Suprapubic skin (tissue), 4 donors: ENCODE data around the gene ESM1.

Experiments used
- EP300 ChIP-seq: sonication (generic); formaldehyde crosslinking; IDR thresholded peaks from one replicate; pipeline ENCODE4 v1.6.1; 2017; ENCODE audit warnings: antibody characterized with exemption
- POLR2A ChIP-seq, 2 donors: fragments of 450-650 bp; IDR thresholded peaks; one replicate each; pipeline ENCODE4 v1.6.1; 2017; ENCODE audit warnings: antibody characterized with exemption in 2 of 2, mild to moderate bottlenecking in 2 of 2, moderate library complexity in 2 of 2
- POLR2AphosphoS5 ChIP-seq, 3 donors: sonication (generic); formaldehyde crosslinking; IDR thresholded peaks; one replicate each; pipeline ENCODE4 v1.6.1; 2017; ENCODE audit warnings: antibody characterized with exemption in 3 of 3
- TF ChIP-seq, protein P1 (sequence below), 2 donors: fragments of 200-600 bp in 1 of 2; fragments of 450-650 bp in 1 of 2; sonication (generic) in 1 of 2; IDR thresholded peaks; one replicate each; pipeline ENCODE4 v1.5.1; 2016 to 2019; ENCODE audit warnings: antibody characterized with exemption in 2 of 2, mild to moderate bottlenecking in 1 of 2, moderate library complexity in 1 of 2

DNA sequence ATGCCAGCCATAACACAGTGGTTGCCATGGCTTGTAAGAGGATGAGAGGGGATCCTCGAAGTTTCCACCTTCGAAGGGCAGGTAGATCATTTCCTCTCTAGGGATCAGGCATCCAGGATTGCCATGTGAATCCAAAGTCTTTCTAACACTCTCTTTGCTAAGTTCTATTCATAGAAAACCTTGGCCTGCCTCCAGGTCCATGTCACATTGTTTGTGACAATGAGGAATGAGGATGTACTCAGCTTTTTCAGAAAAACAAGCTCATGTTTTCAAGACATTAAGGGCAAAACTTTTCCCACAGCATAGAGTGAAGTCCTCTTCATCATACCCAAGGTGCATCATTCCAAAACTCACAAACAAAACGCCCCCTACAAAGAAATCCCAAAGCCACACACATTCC is 19.6 kb downstream of the ESM1 start:
- TF ChIP-seq, protein P1, sequence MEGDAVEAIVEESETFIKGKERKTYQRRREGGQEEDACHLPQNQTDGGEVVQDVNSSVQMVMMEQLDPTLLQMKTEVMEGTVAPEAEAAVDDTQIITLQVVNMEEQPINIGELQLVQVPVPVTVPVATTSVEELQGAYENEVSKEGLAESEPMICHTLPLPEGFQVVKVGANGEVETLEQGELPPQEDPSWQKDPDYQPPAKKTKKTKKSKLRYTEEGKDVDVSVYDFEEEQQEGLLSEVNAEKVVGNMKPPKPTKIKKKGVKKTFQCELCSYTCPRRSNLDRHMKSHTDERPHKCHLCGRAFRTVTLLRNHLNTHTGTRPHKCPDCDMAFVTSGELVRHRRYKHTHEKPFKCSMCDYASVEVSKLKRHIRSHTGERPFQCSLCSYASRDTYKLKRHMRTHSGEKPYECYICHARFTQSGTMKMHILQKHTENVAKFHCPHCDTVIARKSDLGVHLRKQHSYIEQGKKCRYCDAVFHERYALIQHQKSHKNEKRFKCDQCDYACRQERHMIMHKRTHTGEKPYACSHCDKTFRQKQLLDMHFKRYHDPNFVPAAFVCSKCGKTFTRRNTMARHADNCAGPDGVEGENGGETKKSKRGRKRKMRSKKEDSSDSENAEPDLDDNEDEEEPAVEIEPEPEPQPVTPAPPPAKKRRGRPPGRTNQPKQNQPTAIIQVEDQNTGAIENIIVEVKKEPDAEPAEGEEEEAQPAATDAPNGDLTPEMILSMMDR (IDR thresholded peaks at IDR 0.05) = no peak
- TF ChIP-seq EP300 (no peak), POLR2A (IDR thresholded peaks at IDR 0.05) (no peak), POLR2AphosphoS5 (IDR thresholded peaks at IDR 0.05) (no peak)
